M059J (cell line): ENCODE data around the gene COA8. TPM values are rescaled to one million over a fixed set of nuclear protein-coding genes. Genes with fewer than 3 reads are reported as not detected.

Experiments used
- DNase-seq: peaks from one replicate; pipeline ENCODE4 v3.0.0-alpha.2; 2012; ENCODE audit warnings: low read depth
- total RNA-seq: library from RNA; depleted of rRNA; stranded (reverse); fragments of >200 nt; shearing (Covaris generic); gene quantifications from 2 replicates; pipeline ENCODE4 v1.2.3, GENCODE V29; 2014; rRNA removed

The COA8 gene, protein sequence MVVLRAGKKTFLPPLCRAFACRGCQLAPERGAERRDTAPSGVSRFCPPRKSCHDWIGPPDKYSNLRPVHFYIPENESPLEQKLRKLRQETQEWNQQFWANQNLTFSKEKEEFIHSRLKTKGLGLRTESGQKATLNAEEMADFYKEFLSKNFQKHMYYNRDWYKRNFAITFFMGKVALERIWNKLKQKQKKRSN
- total RNA-seq = 17.7 and 30.7 TPM in 2 replicates

DNA sequence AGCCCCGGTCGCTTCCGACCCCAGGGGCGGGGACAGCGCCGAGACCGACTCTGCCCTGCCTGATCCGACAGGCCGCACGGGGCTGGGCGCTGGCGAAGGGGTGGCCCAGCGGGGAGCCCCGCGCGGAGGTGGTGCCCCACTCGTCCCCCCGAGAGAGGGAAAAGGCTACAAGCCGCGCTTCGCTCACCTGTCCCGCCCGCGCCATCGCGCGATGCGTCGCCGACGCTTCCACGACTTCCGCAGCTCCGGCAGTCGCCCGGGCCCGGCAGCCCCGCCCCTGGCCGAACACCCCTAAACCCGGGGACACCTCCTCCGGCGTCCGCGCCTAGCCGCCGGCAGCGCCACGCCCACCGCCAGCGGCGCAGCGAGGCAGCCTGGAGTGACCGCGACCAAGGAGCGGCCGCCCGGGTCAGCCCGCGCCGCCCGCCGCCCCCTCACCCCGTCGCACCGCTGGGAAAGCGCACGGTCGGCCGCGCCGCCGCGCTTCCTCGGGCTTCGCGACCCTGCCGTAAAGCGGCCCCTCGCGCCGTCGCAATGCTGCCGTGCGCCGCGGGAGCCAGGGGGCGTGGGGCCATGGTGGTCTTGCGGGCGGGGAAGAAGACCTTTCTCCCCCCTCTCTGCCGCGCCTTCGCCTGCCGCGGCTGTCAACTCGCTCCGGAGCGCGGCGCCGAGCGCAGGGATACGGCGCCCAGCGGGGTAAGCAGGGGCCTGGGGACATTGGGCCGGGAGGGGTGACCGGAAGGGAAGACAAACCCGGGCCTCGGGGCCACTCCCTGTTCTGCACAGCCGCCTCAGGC, at the start of gene COA8, which contains the start of gene BAG5:
Gene COA8 (plus strand): TSS at position 532 of the 797 bp plus-strand sequence. CDS start 42 bp downstream, at position 574.
Gene BAG5 (minus strand): TSS at position 229 of the 797 bp plus-strand sequence. CDS start 1,493 bp downstream, outside the sequence.
- peak; percentile 69 for DNase-seq

DNA sequence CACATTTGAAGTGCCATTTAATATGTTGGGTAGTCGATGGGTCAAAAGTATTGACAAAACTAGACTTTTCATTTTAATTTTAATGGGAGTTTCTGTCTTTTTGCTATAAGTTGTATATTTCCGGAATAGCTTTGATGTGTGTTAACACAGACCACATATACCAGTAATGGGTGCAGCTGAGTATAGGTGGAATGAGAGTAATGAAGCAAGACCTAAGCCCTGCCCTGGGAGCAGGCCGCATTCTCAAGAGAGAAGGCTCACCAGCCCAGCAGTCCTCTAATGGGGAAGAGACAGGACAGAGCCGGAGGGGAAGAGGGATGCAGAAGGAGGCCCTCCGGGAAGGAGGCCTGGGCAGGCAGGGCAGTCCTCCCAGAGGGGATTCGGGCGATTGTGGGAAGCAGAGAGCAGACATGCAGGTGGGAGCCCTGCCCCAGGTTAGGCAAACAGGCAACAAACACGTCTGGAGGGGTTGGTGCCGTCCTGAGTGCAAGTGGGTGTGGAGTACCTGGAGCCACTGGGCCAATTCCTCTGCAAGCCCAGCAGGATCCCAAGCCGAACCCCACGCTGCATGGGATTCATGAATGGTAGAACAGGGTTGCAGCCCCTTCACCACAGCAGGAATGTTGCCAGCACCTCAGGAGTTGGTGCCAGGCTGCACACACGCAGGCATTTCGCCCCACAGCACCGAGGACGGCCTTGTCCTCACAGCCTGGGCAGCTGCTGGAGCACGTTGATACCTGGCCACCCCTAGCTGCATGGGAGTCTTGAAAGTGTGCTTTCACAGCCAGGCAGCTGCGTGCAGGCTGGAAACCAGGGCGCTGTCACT, 48.0 kb upstream of the COA8 start:
- no peak for DNase-seq

DNA sequence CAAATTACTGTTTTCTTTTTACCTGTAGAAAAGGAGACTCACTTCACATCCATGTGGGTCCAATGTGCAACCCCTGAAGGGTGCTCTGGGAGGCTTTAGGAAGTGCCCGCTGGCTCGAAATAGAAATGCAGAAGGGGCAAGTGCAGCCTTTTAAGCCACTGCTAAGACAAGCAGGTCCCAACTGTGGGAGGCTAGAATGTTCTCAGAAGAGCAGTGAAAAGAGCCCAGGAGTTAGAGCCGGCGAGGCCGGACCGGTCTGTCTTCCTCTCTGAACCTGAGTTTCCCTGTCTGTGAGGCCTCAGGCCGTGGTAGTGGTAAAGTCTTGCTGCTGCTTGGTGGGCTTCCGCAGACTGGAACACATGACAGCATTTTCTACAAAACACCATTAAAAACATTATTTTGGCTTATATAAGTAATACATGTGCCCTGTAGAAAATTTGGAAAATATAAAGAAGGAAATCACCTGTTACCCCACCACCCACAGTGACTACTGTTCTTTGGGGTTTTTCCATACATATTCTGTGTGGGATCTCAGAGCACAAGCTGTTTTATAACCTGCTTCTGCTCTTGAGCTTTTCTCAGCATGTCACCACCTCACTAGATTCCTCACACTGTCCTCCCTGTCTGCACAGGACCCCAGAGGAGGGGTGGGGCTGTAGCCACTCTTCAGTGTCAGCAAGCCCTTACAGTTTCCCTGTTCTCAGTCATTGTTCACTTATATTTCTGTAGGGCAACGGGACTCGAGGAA, 46.2 kb upstream of the COA8 start:
- DNase-seq = no peak

DNA sequence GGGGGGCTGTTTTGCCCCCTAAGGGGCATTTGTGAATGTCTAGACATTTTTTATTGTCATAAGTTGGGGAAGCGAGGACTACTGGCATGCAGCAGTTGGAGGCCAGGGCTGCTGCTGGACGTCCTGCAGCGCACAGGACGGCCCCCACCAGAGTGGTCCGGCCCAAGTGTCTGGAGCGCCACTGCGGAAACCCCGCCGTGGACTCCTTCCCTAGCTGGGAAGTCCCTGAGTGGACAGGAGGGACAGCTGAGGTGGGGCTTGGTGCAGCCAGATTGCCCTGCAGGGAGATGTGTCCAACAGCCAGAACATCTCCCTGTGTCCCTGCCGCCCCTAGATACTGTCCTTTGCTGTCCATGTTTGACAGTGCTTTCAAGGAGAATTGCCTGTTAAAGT, 45.6 kb upstream of the COA8 start:
- DNase-seq = no peak

DNA sequence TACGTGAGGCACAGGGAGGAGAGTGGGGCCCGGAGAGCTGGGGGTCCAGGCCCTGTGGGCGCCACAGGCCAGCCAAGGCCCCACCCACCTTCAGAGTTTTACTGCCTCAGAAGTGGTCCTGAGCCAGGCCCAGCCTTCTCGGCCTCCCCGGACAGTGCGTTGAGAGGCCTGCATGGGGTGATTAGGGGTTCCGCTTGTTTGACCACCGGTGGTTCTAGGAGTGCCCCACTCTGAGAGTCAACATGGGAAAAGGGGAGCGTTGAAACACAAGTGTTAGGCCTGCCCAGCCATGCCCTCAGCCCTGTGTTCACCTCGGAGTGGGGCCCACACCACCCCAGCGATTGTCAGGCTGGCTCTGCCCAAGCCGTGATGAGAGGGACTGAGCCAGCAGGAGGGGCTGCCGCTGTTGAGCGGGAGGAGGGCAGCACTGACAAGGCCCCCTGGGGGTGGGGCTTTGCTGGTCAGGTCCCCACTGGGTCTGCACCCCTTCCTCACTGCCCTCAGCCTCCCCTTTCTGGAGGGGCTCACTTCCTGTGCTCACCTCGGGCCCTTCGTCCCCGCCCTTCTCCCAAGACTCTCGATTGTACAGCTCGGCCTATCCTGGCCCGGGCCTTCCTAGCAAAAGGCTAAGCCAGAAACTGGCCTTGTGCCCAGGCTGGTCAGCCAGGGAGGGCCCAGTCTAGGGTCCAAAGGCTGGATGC, 44.9 kb upstream of the COA8 start:
- no peak for DNase-seq

DNA sequence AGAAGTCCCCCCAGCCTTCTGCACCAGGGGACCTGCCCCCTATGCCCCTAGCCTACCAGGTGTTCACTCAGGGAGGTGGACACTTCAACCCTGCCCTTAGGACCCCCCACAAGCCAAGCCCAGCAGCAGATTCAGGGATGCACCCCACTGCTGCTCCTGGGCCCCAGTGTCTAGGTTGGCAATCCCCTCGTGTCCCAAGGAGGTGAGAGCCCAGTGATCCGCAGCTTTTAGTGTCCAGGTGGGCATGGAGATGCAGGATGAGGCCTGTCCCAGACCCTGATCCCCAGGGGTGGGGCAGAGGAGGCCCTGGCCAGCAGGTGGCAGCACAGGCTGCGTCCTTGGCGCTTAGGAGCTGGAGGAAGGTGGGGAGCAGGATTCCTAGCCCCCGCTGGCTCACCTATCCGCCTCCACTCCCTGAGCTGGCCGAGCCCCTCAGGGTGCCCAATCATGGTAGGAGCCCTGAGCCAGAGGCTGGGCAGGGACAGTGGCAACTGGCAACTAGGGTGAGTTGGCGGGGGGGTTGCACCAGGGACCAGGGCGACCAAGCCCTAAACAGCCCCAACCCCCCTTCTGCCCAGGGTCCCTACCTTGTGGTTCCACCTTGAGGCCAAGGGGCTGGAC, 44.2 kb upstream of the COA8 start:
- peak; percentile 50 for DNase-seq

DNA sequence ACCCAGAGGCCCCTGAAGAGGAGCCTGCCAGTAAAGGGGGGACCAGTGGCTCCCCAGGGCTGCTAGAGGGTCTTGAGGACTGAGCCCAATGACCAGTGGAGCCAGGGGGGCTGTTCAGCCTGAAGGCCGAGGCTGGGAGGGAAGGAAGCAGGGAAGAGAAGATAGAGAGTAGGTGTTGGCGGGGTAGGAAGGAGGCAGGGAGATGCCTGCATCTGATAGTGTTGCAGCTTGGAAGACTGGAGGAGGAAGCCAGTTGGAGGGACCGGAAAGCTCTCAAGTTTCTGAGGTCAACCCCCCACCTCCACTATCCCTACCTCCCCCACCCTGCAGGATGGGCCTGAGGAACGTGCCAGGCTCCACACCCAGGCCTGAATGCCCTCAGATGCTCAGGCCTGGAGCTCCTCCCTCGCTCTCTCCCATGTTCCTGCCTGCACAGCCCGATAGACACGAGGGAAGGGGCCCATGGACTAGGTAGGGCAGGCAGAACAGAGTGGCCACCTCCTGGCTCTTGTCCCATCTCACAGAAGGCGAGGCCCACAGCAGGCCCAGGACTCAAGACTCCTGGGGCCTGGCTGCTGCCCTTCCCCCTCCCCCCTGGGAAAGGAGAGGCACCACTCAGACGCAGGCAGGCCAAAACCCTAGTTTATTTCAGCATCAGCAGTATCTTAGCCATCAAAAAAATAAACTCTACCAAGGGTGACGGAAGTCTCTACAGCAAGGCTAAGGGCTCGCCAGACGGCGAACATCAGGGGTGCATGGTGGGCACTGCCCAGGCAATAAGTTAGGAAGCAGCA, 43.5 kb upstream of the COA8 start:
- DNase-seq = peak; percentile 65

DNA sequence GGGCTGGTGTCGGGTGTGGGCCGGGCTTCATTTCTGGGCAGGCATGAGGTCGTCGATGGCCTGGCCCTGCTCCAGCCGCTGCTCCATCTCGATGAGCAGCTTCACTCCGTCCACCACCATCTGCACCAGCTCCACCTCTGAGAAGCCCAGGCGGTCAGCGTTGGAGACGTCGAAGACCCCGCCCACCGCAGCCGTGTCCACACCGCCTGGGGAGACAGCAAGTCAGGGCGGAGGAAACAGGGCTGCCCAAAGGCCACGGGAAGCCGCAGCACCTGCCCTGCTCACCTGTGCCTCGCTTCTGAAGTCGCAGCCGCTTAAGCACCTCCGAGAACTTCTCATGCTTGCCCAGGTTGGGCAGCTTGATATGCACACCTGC, 42.9 kb upstream of the COA8 start:
- DNase-seq = no peak

DNA sequence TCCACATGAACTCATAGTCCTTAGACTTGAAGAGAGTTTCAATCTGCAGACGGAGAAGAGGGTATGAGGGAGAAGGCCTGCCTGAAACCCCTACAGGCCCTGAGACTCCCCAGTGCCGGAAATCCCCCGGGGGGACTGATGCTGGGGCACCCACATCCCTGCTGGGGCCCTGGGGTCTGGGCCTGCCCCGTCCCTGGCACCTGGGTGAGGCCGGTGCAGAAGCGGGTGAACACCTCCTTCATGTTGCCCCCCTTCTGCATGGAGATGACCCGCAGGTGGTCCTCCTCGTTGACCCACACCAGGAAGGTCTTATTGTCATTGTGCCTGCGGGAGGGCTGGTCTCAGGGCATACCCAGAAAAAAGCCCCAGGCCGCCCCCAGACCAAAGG, 42.5 kb upstream of the COA8 start:
- DNase-seq = no peak

DNA sequence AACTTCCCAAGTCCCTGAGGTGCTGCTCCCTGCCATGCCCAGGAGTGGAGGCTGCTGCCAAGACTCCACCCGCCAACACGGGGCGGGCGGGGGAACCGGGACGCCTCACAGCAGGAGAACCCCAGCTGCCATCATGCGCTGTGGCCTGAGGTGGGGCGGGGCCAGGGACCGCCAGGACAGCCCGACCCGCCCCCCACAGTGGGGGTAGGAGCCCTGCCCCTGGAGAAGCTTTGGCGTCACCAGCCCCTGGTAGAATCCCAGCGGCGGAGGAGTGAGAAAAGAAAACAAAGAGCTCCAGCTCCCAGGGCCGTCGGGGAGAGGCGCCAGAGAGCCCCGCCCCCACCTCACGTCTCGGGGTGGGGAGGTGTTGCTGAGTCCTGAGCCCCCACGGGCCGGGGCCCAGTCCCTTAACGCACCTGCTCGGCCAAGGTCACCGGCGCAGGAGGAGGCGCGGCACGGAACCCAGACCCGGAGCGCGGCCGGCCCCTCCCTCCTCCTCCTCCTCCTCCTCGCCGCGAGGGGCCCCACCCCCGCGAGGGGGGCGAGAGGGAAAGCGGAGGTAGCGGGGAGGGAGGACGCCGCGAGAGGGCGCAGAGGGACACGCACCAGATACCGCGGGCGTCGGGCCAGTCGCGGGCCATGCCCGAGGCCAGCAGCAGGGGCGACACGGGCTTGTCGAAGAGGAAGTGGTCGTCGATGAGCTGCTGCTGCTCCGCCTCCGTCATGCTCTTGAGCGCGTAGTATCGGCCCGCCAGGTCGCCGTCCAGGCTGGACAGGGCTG, 41.9 kb upstream of the COA8 start:
- DNase-seq = no peak

DNA sequence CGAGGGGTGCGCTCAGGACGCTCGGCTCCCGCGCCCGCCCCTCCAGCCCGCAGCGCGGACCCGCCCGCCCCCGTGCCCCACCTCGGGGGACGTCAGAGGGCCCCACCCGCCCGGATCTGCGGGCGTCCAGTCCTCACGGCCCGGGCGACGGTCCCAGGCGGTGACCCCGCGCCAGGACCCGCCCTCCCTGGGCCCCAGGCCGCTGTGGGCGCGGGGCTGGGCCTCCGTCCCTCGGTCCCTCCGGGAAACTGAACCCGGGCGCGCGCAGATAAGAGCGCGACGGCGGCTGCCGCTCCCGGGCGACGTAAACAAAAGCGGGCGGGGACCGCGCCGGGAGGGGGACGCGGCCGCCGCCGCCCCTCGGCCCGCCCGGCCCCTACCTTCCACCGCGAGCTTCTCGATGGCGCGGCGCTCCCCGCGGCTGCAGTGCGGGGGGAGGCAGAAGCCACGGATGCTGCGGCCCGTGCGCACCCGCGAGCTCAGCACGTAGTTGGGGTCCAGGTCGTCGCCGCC, 41.3 kb upstream of the COA8 start:
- DNase-seq = no peak

DNA sequence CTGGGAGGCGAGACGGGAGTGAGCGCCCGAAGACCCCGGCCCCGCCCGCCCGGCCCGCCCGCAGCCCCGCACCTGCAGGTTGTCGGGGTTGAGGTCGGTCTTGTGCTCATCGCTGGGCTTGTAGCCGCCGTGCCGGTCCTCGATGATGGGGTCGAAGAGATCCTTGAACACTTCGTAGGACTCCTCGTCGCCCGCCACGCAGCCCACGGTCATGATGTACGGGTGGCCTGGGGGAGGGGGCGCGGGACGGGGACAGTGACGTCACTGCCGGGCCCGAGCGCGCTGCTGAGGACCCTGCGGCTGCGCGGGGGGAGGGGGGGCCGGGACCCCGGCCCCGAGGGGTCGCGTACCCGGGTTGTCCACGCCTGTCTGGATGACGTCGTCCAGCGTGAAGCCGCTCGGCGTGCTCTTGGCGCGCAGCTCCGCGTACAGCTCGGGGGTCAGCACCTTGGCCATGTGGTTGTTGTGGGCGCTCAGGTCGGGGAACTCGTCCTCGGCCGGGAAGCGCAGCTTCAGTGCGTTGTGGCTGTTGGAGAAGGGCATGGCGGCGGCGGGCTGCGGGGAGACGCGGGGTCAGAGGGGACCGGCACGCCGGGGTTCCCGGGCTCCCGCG, 40.7 kb upstream of the COA8 start:
- DNase-seq = no peak

DNA sequence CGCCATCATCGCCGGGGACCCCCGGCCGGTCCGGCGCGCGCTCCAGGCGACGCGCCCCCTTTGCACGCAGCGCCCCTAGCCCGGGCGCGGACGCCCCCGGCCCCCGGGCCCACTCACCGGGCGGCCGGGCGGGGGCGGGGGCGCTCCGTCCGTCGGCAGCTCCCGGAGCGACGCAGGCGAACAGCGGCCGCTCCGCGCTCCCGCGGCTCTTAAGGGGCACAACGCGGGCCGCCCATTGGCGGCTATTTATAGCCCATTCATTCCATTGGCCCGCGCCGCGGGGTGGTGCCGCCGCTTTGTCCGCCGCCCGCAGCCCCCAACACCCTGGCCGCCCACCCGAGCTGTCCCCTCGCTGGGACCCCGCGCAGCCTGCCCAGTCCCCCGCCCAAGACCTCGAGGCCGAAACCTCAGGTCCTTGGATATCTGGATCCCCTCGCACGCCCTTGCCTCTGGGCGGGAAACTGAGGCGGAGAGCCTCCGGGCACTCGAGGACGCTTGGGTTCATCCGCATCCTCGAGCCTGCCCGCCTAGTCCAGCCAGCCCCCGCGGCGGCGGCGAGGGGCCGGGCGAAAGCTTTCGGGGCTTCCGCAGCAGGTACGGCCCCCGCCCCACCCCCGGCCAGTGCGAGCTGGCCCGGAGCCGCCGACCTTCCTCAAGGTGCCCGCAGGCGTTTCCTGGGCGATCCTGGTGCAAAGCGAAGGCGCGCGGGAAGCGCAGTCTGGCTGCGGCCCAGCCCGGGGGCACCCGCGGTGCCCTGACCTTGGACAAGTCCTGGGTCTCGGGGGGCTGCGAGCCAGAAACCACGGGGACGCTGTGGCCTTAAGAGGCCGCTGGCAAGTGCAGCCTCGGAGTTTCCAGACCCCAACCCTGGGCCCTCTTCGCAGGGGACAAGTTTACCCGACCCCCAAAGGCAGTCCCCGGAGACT, 39.8 kb upstream of the COA8 start, which contains the start of gene CKB:
Gene CKB (minus strand): TSS at position 182 of the 926 bp plus-strand sequence. CDS start 337 bp downstream, outside the sequence.
- peak; percentile 64 for DNase-seq

DNA sequence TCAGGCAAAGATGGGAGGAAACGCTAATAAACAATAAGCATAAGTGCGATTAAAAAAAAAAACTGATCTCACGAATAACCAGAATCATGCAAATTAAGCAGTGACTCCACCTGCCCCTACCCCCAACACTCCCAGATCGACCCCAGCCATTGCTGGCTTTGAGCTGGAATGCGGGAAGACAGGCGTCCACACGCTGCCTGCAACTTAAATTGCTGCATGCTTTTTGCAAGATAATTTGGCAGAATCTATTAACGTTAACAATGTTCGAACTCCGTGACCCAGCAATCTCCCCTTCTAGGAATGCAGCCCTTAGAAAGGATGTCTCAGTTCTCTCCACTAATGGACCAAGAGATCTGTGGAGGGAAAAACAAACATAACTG, 39.2 kb upstream of the COA8 start:
- DNase-seq = no peak

DNA sequence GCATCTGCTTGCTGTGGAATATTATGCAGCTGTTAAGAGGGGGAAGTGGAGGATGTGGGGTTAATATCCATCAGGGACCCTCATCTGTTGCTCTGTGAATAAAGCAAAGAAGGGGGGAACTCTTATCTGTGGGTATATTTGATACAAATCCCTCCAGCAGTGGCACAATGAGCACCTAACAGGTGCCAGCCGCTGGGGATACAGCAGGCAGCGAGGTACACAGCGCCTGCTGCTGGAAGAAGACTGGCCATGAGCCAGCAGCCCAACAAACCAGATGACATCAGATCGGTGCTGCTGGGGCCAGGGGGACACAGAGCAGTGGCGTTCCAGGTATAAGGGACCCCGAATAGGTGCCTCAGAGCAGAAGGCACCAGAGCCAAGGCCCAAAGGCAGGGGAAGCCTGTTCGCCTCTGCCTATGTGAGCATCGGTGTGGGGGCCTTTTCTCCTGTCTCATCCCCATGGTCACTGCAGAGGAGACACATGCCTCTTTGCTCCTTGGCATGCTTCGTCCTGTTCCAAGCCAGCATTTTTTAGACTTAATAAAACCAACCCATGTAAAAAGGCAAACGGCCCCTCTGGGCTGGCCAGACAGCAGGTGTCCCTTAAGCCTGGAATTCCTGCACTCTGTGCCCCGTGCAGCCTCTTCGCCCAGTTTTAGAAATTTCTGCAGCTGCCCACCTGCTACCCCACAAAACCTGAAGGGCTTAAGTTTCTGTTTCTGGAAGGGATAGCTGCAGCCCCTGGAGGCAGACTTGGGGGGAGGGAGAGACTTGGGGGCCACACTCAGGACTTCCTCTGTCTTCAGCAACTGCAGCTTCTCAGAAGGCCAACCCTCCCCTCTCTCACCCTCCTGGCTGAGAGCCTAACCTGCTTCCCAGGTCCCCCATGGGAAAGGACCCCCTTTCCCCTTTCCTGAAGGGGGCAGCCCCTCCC, 38.5 kb upstream of the COA8 start:
- DNase-seq = no peak
